ENCODE results near the gene SPTSSB. TPM values are rescaled to one million over a fixed set of nuclear protein-coding genes. Genes with fewer than 3 reads are reported as not detected.

Gene SPTSSB
- total RNA-seq (2014; rRNA removed; shearing (Covaris generic)), result 0.07 and 0.31 TPM in 2 replicates

GRCh38 chr3:161371441-161372320 lies at the start of gene SPTSSB:
Gene SPTSSB (minus strand): TSS chr3:161371517. CDS start chr3:161346323, 25,194 bp downstream.
- DNase-seq, result peak; percentile 82
- H3K27me3 ChIP-seq (ENCODE audit: control insufficient read depth, insufficient read depth, low read length), result peaks cover 25% of the 10 kb centered on the region
- H3K4me3 ChIP-seq (ENCODE audit: insufficient read depth, low read depth, low read length), result peak within 1 kb of the TSS; percentile 53
- H3K36me3 ChIP-seq (replicated peaks; ENCODE audit: control insufficient read depth, insufficient read depth, low read length), result no peaks in the 10 kb centered on the region

- Histone ChIP-seq H3K4me3 (ENCODE audit: insufficient read depth, low read depth, low read length) (no peak overlapping the region), H3K36me3 (replicated peaks; ENCODE audit: control insufficient read depth, insufficient read depth, low read length) (no peaks in the 10 kb centered on the region), H3K27me3 (ENCODE audit: control insufficient read depth, insufficient read depth, low read length) (no peaks in the 10 kb centered on the region)
- DNase-seq, result peak; percentile 46
Measured at GRCh38 chr3:161420746-161421145, 49.4 kb upstream of the SPTSSB start.

GRCh38 chr3:161419555-161420333 lies 48.4 kb upstream of the SPTSSB start:
- Histone ChIP-seq H3K36me3 (replicated peaks; ENCODE audit: control insufficient read depth, insufficient read depth, low read length) (no peaks in the 10 kb centered on the region), H3K27me3 (ENCODE audit: control insufficient read depth, insufficient read depth, low read length) (no peaks in the 10 kb centered on the region), H3K4me3 (ENCODE audit: insufficient read depth, low read depth, low read length) (no peak overlapping the region)
- no peak for DNase-seq

- Histone ChIP-seq H3K36me3 (replicated peaks; ENCODE audit: control insufficient read depth, insufficient read depth, low read length) (no peaks in the 10 kb centered on the region), H3K27me3 (ENCODE audit: control insufficient read depth, insufficient read depth, low read length) (no peaks in the 10 kb centered on the region), H3K4me3 (ENCODE audit: insufficient read depth, low read depth, low read length) (no peak overlapping the region)
- no peak for DNase-seq
Measured at GRCh38 chr3:161415506-161416231, 44.4 kb upstream of the SPTSSB start.

GRCh38 chr3:161414907-161415306 lies 43.6 kb upstream of the SPTSSB start:
- Histone ChIP-seq H3K36me3 (replicated peaks; ENCODE audit: control insufficient read depth, insufficient read depth, low read length) (no peaks in the 10 kb centered on the region), H3K4me3 (ENCODE audit: insufficient read depth, low read depth, low read length) (no peak overlapping the region), H3K27me3 (ENCODE audit: control insufficient read depth, insufficient read depth, low read length) (no peaks in the 10 kb centered on the region)
- no peak for DNase-seq

GRCh38 chr3:161413855-161414210 lies 42.5 kb upstream of the SPTSSB start:
- no peak overlapping the region for H3K4me3 ChIP-seq (ENCODE audit: insufficient read depth, low read depth, low read length)
- no peaks in the 10 kb centered on the region for H3K36me3 ChIP-seq (replicated peaks; ENCODE audit: control insufficient read depth, insufficient read depth, low read length)
- no peak for DNase-seq
- H3K27me3 ChIP-seq (ENCODE audit: control insufficient read depth, insufficient read depth, low read length), result no peaks in the 10 kb centered on the region

- H3K36me3 ChIP-seq (replicated peaks; ENCODE audit: control insufficient read depth, insufficient read depth, low read length), result no peaks in the 10 kb centered on the region
- H3K27me3 ChIP-seq (ENCODE audit: control insufficient read depth, insufficient read depth, low read length), result no peaks in the 10 kb centered on the region
- no peak overlapping the region for H3K4me3 ChIP-seq (ENCODE audit: insufficient read depth, low read depth, low read length)
- no peak for DNase-seq
Measured at GRCh38 chr3:161413127-161413854, 42.0 kb upstream of the SPTSSB start.

- DNase-seq, result no peak
Measured at GRCh38 chr3:161412123-161412522, 40.8 kb upstream of the SPTSSB start.

GRCh38 chr3:161409858-161410257 lies 38.5 kb upstream of the SPTSSB start:
- Histone ChIP-seq H3K4me3 (ENCODE audit: insufficient read depth, low read depth, low read length) (no peak overlapping the region), H3K27me3 (ENCODE audit: control insufficient read depth, insufficient read depth, low read length) (no peaks in the 10 kb centered on the region), H3K36me3 (replicated peaks; ENCODE audit: control insufficient read depth, insufficient read depth, low read length) (no peaks in the 10 kb centered on the region)
- DNase-seq, result no peak

More at GRCh38 chr3:161412123-161412522, 40.8 kb upstream of the SPTSSB start:
- Histone ChIP-seq H3K36me3 (replicated peaks; ENCODE audit: control insufficient read depth, insufficient read depth, low read length) (no peaks in the 10 kb centered on the region), H3K4me3 (ENCODE audit: insufficient read depth, low read depth, low read length) (no peak overlapping the region), H3K27me3 (ENCODE audit: control insufficient read depth, insufficient read depth, low read length) (no peaks in the 10 kb centered on the region)

GRCh38 chr3:161409069-161409468 lies 37.8 kb upstream of the SPTSSB start:
- no peaks in the 10 kb centered on the region for H3K27me3 ChIP-seq (ENCODE audit: control insufficient read depth, insufficient read depth, low read length)
- DNase-seq, result no peak
- no peak overlapping the region for H3K4me3 ChIP-seq (ENCODE audit: insufficient read depth, low read depth, low read length)

GRCh38 chr3:161406594-161407555 lies 35.6 kb upstream of the SPTSSB start:
- H3K27me3 ChIP-seq (ENCODE audit: control insufficient read depth, insufficient read depth, low read length), result no peaks in the 10 kb centered on the region
- no peaks in the 10 kb centered on the region for H3K36me3 ChIP-seq (replicated peaks; ENCODE audit: control insufficient read depth, insufficient read depth, low read length)
- no peak overlapping the region for H3K4me3 ChIP-seq (ENCODE audit: insufficient read depth, low read depth, low read length)
- no peak for DNase-seq

More at GRCh38 chr3:161409069-161409468, 37.8 kb upstream of the SPTSSB start:
- H3K36me3 ChIP-seq (replicated peaks; ENCODE audit: control insufficient read depth, insufficient read depth, low read length), result no peaks in the 10 kb centered on the region

- Histone ChIP-seq H3K36me3 (replicated peaks; ENCODE audit: control insufficient read depth, insufficient read depth, low read length) (no peaks in the 10 kb centered on the region), H3K27me3 (ENCODE audit: control insufficient read depth, insufficient read depth, low read length) (no peaks in the 10 kb centered on the region), H3K4me3 (ENCODE audit: insufficient read depth, low read depth, low read length) (no peak overlapping the region)
- no peak for DNase-seq
Measured at GRCh38 chr3:161405836-161406235, 34.5 kb upstream of the SPTSSB start.

GRCh38 chr3:161405087-161405486 lies 33.8 kb upstream of the SPTSSB start:
- H3K36me3 ChIP-seq (replicated peaks; ENCODE audit: control insufficient read depth, insufficient read depth, low read length), result no peaks in the 10 kb centered on the region
- no peaks in the 10 kb centered on the region for H3K27me3 ChIP-seq (ENCODE audit: control insufficient read depth, insufficient read depth, low read length)
- H3K4me3 ChIP-seq (ENCODE audit: insufficient read depth, low read depth, low read length), result no peak overlapping the region
- DNase-seq, result no peak

All from H7 (cell line).